Measurements from ENCODE around the gene RERE.

Gene RERE

GRCh38 chr1:8411803-8412182 is 405.6 kb downstream of the RERE start:
- TF ChIP-seq CTCF (IDR thresholded peaks at IDR 0.05; ENCODE audit: low read length, missing control alignments), result no peak
- DNase-seq (ENCODE audit: low read depth), result no peak
- no peak overlapping the region for H3K4me3 ChIP-seq (replicated peaks; ENCODE audit: low read depth, low read length)

GRCh38 chr1:8410791-8411190 is 406.6 kb downstream of the RERE start:
- peak; percentile 44 for DNase-seq (ENCODE audit: low read depth)
- TF ChIP-seq CTCF (IDR thresholded peaks at IDR 0.05; ENCODE audit: low read length, missing control alignments), result no peak

GRCh38 chr1:8409606-8410005 is 407.8 kb downstream of the RERE start:
- no peak overlapping the region for H3K4me3 ChIP-seq (replicated peaks; ENCODE audit: low read depth, low read length)
- no peak for DNase-seq (ENCODE audit: low read depth)
- no peak for TF ChIP-seq CTCF (IDR thresholded peaks at IDR 0.05; ENCODE audit: low read length, missing control alignments)

More at GRCh38 chr1:8410791-8411190, 406.6 kb downstream of the RERE start:
- no peak overlapping the region for H3K4me3 ChIP-seq (replicated peaks; ENCODE audit: low read depth, low read length)

DNA sequence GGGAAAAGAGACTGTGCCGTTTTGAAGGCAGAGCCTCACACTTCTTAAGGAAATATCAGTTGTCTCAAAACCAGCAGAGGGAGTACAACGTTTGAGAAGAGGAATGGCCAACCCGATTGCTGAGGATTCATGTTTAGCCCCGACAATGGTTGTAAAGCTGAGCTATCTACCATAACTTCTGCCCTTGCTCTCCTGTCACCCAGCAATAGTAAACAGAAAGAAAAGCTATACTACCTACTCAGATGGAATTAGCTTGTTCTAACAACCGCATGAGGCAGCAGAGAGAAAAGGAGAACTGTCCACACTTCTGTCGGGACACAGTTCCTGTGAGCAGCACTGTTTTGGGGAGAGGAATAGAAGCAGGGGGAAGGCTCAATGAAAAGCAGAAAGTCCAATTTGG is 408.3 kb downstream of the RERE start:
- H3K4me3 ChIP-seq (replicated peaks; ENCODE audit: low read depth, low read length), result no peak overlapping the region
- TF ChIP-seq CTCF (IDR thresholded peaks at IDR 0.05; ENCODE audit: low read length, missing control alignments), result peak; percentile 65
- peak; percentile 78 for DNase-seq (ENCODE audit: low read depth)

- peak; percentile 91 for DNase-seq (ENCODE audit: low read depth)
- H3K4me3 ChIP-seq (replicated peaks; ENCODE audit: low read depth, low read length), result no peak overlapping the region
- no peak for TF ChIP-seq CTCF (IDR thresholded peaks at IDR 0.05; ENCODE audit: low read length, missing control alignments)
These were observed 409.1 kb downstream of the RERE start for GRCh38 chr1:8408151-8408839.

DNA sequence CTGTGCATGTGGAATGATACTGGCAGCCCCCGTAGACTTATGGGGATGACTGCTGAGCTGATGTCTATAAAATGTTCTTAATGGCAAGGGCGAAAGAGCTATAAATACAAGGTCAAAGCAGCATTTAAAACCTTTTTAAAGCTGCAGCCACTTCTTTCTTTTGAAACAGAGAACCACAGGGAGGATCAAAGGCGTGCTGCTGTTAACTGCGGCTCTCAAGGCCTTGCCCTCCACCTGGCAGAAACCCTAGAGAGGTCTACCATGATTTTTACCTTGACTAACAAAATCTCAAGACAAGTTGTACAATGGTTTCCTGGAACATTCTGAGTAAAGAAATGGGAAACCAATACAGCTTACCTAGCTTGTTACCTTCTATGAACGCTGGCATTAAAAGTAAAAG is 409.8 kb downstream of the RERE start:
- H3K4me3 ChIP-seq (replicated peaks; ENCODE audit: low read depth, low read length), result no peak overlapping the region
- TF ChIP-seq CTCF (IDR thresholded peaks at IDR 0.05; ENCODE audit: low read length, missing control alignments), result no peak
- DNase-seq (ENCODE audit: low read depth), result no peak

GRCh38 chr1:8406960-8407359 is 410.5 kb downstream of the RERE start:
- DNase-seq (ENCODE audit: low read depth), result peak; percentile 44
- no peak for TF ChIP-seq CTCF (IDR thresholded peaks at IDR 0.05; ENCODE audit: low read length, missing control alignments)
- no peak overlapping the region for H3K4me3 ChIP-seq (replicated peaks; ENCODE audit: low read depth, low read length)
